Measurements from ENCODE around the gene PLA2G4D.

DNA sequence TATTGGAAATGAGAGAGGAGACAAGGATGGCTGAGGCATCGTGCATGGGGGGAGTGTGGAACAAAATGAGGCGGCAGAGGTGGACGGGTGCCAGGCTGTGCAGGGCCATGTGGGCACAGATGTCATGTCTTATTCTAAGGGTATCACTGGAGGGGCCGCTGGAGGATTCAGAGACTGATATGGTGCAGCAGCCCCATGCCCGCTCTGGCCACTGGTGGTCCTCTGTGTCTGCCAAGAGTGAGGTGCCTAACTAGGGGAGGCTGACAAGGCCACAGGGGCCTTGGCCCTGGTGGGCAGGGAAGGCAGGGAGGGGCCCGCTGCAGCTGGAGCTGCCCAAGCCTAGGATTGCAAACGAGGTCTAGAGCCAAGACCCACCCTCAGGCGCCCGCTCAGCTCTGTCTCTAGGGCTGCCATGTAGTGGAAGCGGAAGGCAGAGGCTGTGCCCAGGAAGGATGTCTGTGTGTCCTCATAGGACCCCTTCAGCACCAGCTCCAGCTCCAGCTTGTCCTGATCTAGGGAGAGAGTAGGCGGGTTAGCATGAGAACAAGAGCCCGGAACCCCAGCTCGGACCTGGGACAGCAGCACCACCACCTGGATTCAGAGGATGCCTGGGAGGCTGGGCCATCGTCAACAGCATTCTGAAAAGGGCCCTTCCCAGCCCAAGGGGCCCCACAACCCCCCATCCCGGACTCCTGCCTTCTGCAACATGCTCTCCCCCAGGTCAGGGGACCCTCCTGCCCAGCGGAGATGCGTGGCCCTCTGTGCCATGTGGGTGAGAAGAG is 11.3 kb downstream of the PLA2G4D start:
- TF ChIP-seq, protein P1, sequence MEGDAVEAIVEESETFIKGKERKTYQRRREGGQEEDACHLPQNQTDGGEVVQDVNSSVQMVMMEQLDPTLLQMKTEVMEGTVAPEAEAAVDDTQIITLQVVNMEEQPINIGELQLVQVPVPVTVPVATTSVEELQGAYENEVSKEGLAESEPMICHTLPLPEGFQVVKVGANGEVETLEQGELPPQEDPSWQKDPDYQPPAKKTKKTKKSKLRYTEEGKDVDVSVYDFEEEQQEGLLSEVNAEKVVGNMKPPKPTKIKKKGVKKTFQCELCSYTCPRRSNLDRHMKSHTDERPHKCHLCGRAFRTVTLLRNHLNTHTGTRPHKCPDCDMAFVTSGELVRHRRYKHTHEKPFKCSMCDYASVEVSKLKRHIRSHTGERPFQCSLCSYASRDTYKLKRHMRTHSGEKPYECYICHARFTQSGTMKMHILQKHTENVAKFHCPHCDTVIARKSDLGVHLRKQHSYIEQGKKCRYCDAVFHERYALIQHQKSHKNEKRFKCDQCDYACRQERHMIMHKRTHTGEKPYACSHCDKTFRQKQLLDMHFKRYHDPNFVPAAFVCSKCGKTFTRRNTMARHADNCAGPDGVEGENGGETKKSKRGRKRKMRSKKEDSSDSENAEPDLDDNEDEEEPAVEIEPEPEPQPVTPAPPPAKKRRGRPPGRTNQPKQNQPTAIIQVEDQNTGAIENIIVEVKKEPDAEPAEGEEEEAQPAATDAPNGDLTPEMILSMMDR (IDR thresholded peaks at IDR 0.05): no peak
- TF ChIP-seq POLR2A (IDR thresholded peaks at IDR 0.05) (no peak), POLR2AphosphoS5 (IDR thresholded peaks at IDR 0.05) (no peak), EP300 (IDR thresholded peaks at IDR 0.05) (no peak)

Measured in suprapubic skin (tissue), 4 donors.